ENCODE data around the gene SGK1.

SGK1 gene

GRCh38 chr6:134245041-134245440 is 72.9 kb downstream of the SGK1 start:
- H3K9me3 ChIP-seq (ENCODE audit: low read length): no peaks in the 10 kb centered on the region
- no peaks in the 10 kb centered on the region for H3K79me2 ChIP-seq (ENCODE audit: insufficient read depth, low read length)
- no peak for TF ChIP-seq CTCF (IDR thresholded peaks at IDR 0.05; ENCODE audit: low read length)
- no peak for TF ChIP-seq EZH2 (IDR thresholded peaks at IDR 0.05; ENCODE audit: borderline replicate concordance, low read length)
- peaks cover 9% of the 10 kb centered on the region for H3K4me1 ChIP-seq (ENCODE audit: insufficient read depth, low read length, severe bottlenecking)
- H3K36me3 ChIP-seq (ENCODE audit: insufficient read depth, low read length): no peaks in the 10 kb centered on the region
- no peaks in the 10 kb centered on the region for H3K9me2 ChIP-seq (ENCODE audit: low read depth, low read length)
- no peak overlapping the region for H3K4me2 ChIP-seq (ENCODE audit: low read length)
- H2AFZ ChIP-seq (ENCODE audit: low read length): no peak overlapping the region
- no peaks in the 10 kb centered on the region for H4K20me1 ChIP-seq (ENCODE audit: insufficient read depth, low read length)
- no peak overlapping the region for H3K27ac ChIP-seq (ENCODE audit: low read depth, low read length, poor library complexity, severe bottlenecking)
- H3K27me3 ChIP-seq (ENCODE audit: insufficient read depth, low read length): no peaks in the 10 kb centered on the region
- H3K9ac ChIP-seq (ENCODE audit: low read length): no peak overlapping the region
- no peaks in the 10 kb centered on the region for H3F3A ChIP-seq (ENCODE audit: insufficient read depth, low read length)
- no peak overlapping the region for H3K4me3 ChIP-seq (ENCODE audit: low read depth, low read length, poor library complexity, severe bottlenecking)

- Histone ChIP-seq H4K20me1 (ENCODE audit: insufficient read depth, low read length) (no peaks in the 10 kb centered on the region), H3K4me1 (ENCODE audit: insufficient read depth, low read length, severe bottlenecking) (no peaks in the 10 kb centered on the region), H2AFZ (ENCODE audit: low read length) (no peak overlapping the region), H3K4me2 (ENCODE audit: low read length) (no peak overlapping the region), H3F3A (ENCODE audit: insufficient read depth, low read length) (no peaks in the 10 kb centered on the region), H3K27ac (ENCODE audit: low read depth, low read length, poor library complexity, severe bottlenecking) (no peak overlapping the region), H3K36me3 (ENCODE audit: insufficient read depth, low read length) (no peaks in the 10 kb centered on the region), H3K79me2 (ENCODE audit: insufficient read depth, low read length) (no peaks in the 10 kb centered on the region), H3K9me3 (ENCODE audit: low read length) (no peaks in the 10 kb centered on the region), H3K4me3 (ENCODE audit: low read depth, low read length, poor library complexity, severe bottlenecking) (no peak overlapping the region), H3K9ac (ENCODE audit: low read length) (no peak overlapping the region), H3K27me3 (ENCODE audit: insufficient read depth, low read length) (no peaks in the 10 kb centered on the region), H3K9me2 (ENCODE audit: low read depth, low read length) (no peaks in the 10 kb centered on the region)
- TF ChIP-seq CTCF (IDR thresholded peaks at IDR 0.05; ENCODE audit: low read length) (no peak), EZH2 (IDR thresholded peaks at IDR 0.05; ENCODE audit: borderline replicate concordance, low read length) (no peak)
These were observed 77.1 kb downstream of the SGK1 start for GRCh38 chr6:134240665-134241431.

- H3K9ac ChIP-seq (ENCODE audit: low read length): no peak overlapping the region
- no peak overlapping the region for H2AFZ ChIP-seq (ENCODE audit: low read length)
- H3K79me2 ChIP-seq (ENCODE audit: insufficient read depth, low read length): no peaks in the 10 kb centered on the region
- no peak overlapping the region for H3K4me2 ChIP-seq (ENCODE audit: low read length)
- H3K27me3 ChIP-seq (ENCODE audit: insufficient read depth, low read length): no peaks in the 10 kb centered on the region
- no peak overlapping the region for H3K4me3 ChIP-seq (ENCODE audit: low read depth, low read length, poor library complexity, severe bottlenecking)
- H3K9me2 ChIP-seq (ENCODE audit: low read depth, low read length): no peaks in the 10 kb centered on the region
- H3K4me1 ChIP-seq (ENCODE audit: insufficient read depth, low read length, severe bottlenecking): no peaks in the 10 kb centered on the region
- H3K9me3 ChIP-seq (ENCODE audit: low read length): no peaks in the 10 kb centered on the region
- H4K20me1 ChIP-seq (ENCODE audit: insufficient read depth, low read length): no peaks in the 10 kb centered on the region
- H3F3A ChIP-seq (ENCODE audit: insufficient read depth, low read length): no peaks in the 10 kb centered on the region
- no peak for TF ChIP-seq EZH2 (IDR thresholded peaks at IDR 0.05; ENCODE audit: borderline replicate concordance, low read length)
- no peak for TF ChIP-seq CTCF (IDR thresholded peaks at IDR 0.05; ENCODE audit: low read length)
- no peaks in the 10 kb centered on the region for H3K36me3 ChIP-seq (ENCODE audit: insufficient read depth, low read length)
- H3K27ac ChIP-seq (ENCODE audit: low read depth, low read length, poor library complexity, severe bottlenecking): no peak overlapping the region
These were observed 78.7 kb downstream of the SGK1 start for GRCh38 chr6:134238960-134239795.
